HG02678 (cell line): ENCODE results near the gene TRIP10.
"Not testable (repeated sequence)": the region's sequence is repeated elsewhere in the genome, so short reads cannot be mapped to it uniquely, and the experiment has no call there.

Experiments used
- ATAC-seq: cut with Tn5 transposase; IDR thresholded peaks from one replicate; pipeline ENCODE4 v1.9.1; 2021; ENCODE audit warnings: mild to moderate bottlenecking, moderate library complexity; ENCODE audit not compliant: unreplicated experiment

Gene TRIP10

DNA sequence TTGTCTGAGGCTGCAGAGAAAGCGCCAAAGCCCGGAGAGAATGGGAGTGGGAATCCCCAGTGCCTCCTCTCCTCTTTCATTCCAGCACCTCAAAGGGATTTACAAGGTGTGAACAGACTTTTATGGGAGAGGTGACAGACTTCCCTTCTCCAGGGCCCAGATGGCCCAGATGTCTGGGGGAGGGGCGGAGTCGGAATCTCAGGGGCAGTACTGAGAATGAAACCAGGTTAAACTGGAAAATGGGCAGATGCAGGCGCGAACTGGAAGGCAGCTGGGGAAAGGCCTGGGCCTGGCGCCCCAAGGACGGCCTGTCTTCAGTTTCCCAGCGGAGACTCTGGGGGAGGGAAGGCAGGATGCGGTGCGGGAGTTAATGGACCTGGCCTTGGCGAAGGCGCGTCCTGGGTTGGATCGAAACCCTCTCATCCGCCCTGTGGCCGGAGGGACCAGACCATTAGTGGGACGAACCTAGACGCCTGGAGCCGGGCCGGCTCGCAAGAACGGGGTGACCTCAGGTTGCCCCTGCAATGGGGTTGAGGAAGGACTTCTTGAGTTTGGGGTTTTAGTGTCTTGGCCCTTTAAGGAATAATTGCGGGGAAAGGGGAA lies 592 bp upstream of the TRIP10 start:
- no peak for ATAC-seq

DNA sequence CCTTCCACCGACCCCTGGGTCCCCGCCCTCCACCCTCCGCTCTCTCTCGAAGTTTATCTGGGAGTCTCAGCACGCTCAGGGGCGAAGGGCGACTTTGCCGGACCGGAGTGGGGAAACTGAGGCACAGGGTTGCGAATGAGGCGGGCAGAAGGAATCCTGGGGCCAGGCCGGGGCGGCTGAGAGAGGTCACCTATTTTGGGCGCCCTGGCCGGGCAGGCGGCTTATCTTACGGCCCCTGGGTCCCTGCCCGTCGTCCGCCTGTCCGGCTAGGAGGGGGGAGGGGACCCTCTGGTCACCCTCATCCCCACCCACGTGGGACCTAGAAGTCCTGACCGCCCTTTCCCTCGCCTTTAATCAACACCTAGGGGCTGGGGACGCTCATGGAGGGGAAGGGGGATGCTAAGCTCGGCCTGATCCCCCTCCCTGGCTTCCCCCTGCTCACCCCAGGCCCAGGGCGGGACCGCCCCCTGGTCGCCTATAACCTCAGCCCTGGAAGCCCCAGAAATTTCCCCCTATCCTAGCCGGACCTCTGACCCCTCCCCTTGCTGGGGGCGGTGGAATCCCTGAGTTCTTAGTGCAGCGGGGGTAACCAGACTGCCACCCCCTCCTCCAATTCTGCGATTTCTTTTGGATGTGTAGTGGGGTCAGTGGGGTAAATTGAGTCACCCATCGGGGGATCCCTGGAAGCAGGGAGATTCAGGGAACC lies 556 bp downstream of the TRIP10 start:
- ATAC-seq = no peak

DNA sequence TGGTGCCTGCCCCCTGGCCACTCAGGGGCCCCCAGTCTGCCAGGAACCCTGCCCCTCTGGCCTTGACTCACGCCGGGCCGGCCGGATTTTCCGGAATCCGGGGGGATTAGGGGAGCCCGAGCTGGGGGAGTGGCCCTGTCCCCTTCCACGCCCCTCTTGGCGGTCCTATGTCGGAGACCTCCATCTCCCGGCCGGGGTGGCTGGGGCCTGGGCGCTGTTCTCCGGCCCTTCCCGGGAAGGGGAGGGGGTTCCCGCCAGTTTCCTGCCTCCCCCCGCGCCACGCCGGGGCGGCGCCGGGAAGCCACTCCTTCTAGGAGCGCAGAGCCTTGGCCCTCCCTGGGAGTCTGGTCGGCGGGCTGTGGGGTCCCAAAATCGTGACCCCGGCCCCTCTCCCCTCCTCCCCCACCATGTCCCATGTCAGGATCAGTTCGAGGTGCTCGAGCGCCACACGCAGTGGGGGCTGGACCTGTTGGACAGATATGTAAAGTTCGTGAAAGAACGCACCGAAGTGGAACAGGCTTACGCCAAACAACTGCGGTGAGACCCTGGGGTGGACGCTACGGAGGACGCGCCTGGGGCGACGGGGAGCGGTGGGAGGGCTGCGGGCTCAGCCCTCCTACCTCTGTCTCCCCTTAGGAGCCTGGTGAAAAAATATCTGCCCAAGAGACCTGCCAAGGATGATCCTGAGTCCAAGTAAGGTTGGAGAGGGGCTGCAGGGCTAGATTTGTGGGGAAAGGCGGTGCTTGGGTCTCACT lies 1.3 kb downstream of the TRIP10 start:
- no peak for ATAC-seq

DNA sequence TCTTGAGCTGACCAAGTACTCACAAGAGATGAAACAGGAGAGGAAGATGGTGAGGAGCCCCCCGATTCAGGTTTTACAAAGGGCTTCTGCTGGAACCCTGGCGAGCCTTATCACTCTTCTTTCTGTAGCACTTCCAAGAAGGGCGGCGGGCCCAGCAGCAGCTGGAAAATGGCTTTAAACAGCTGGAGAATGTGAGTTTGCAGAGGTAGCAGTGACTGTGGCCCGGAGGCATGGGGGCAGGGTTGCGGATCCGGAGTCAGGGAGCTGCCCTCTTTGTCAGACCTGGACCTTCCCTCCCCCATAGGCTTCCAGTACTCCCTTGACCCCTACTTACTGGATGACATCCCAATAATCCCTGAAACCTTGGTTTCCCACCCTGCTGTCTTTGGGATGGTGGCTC lies 3.6 kb downstream of the TRIP10 start:
- ATAC-seq = no peak

DNA sequence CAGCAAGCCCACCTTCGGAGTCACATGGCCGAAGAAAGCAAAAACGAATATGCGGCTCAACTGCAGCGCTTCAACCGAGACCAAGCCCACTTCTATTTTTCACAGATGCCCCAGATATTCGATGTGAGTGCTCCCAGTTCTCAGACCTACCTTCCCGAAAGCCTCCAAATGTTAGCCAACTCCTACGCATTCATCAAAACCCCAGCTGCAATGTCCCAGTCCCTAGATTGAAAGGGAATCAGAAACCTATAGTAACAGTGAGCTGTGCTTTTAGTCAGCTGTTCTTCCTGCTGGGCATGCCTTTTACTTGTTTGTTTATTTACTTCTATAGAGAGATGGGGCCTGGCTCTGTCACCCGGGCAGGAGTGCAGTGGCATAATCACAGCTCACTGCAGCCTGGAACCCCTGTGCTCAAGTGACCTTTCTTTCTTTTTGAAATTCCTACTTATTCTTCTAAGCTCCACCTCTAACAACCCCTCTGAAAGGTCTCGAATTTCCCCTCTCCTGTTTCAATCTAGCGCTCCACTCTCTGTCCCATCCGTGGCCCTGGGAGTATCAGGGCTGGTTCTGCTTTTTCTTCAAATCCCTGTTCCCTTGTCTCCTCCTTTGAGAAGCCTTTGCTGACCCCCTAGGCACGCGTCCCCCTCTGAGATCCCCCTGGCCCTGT lies 4.4 kb downstream of the TRIP10 start:
- ATAC-seq = no peak

DNA sequence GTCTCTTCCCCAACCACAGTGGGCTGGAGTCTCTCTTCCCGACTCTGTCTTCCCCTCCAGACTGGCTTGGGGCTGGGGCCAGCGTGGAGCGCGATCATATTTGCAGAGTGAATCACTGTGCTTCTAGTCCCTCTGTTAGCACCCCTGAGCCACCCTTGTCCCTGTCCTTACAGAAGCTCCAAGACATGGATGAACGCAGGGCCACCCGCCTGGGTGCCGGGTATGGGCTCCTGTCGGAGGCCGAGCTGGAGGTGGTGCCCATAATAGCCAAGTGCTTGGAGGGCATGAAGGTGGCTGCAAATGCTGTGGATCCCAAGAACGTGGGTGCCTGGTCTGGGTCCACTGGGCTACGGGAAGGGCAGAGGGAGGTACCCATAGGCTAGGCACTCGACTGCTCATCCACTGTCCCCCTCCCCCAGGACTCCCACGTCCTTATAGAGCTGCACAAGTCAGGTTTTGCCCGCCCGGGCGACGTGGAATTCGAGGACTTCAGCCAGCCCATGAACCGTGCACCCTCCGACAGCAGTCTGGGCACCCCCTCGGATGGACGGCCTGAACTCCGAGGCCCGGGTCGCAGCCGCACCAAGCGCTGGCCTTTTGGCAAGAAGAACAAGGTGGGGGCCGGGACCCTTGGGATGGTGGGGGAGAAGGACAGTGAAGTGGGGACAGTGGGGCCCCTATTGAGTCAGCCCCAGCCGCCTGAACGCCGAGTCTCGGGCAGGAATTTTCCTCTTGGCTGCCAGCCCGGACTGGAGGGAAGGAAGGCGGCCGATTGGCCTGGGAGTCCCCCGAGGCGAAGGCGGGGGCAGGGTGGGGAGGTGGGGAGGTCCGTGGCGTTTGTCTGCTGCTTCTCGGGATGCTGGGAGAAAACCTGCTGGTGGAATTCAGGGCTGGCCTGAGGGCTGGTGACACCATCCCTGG lies 5.2 kb downstream of the TRIP10 start:
- no peak for ATAC-seq

DNA sequence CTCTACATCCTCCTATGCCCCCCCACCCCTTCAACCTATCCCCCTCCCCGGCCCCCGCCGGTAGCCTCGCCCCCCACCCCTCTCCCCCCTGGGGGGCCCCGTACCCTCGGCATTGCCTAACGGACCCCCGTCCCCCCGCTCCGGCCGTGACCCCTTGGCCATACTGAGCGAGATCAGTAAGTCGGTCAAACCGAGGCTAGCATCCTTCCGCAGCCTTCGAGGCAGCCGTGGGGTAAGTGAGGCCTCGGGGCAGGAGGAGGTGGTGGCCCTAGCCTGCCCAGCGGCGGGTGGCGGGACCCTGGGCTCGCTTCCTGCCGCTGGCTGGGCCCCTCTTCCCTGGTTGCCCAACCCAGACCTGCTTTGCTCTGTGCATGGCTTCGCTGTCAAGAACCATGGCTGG lies 6.5 kb downstream of the TRIP10 start:
- no peak for ATAC-seq

DNA sequence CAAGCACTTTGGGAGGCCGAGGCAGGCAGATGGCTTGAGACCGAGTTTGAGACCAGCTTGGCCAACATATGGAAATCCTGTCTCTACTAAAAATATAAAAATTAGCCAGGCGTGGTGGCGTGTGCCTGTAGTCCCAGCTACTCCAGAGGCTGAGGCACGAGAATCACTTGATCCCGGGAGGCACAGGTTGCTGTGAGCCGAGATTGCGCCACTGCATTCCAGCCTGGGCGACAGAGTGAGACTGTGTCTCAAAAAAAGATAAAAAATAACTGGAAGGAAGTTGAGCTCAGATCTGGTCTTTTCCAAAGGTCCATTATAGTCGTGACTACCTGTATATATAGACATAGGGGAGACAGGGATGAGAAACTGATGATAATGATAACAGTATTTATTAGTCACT lies 9.1 kb downstream of the TRIP10 start:
- not testable (repeated sequence) for ATAC-seq

DNA sequence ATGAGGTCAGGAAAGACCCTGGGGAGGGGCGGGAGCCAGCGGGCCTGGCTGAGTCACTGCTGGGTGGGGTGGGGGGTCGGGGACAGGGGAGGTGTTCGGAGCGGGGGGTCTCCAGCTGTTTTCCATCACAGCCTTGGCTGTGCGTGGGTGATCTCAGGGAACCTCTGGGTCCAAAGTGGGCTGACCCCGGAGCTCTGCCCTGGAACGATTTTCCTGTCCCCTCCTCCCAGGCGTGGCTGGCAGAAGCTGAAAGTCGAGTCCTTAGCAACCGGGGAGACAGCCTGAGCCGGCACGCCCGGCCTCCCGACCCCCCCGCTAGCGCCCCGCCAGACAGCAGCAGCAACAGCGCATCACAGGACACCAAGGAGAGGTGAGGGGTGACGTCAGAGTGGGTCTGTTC lies 10.6 kb downstream of the TRIP10 start:
- ATAC-seq = no peak

DNA sequence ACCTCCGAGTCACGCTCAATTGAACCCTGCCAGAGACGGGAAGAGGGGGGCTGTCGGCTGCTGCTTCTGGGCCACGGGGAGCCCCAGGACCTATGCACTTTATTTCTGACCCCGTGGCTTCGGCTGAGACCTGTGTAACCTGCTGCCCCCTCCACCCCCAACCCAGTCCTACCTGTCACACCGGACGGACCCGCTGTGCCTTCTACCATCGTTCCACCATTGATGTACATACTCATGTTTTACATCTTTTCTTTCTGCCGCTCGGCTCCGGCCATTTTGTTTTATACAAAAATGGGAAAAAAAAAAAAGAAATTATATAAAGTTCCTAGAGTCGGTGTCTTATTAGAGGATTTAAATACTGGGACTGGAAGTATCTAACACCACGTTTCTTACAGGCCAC lies 11.7 kb downstream of the TRIP10 start:
- ATAC-seq = no peak

DNA sequence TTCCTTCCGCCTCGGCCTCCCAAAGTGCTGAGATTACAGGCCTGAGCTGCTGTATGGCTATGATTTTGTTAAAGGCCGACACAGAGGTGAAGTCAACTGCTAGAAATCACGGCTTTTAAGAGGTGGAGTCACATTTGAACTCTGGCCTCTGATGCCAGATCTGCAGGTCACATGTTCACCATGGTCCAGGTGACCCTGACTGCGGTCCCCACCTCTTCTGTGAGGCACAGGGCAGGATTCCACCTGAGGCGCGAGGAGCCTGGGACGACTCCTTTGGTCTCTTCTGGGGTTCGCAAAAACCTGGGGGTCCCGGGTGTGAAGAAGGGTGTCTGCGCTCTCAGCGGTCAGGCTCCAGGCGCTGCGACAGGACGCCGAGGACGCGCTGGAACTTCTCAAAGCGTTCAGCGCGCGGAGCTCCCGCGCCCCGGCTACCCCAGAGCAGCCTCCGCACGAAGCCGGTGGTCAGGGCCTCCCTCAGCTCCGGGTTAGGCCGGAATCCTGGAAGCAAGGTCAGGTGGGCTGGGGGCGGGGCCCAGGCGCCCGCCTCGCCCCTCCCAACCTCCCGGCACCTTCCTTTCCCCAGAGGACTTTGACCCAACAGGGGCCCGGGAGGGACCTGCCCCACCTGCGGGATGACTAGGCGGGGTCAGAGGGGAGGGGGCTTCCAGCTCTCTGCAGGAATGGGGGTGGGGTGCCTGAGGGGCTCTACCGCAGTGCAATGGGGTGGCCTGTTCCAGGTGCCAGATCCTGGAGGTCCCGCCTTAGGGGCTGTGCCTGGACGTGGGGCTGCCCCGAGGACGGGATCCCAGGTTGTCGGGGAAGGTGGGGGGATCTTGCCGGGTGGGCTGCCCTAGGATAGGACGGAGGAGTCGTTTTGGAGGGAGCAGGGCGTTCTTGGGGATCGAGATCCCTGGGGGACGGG lies 13.0 kb downstream of the TRIP10 start:
- no peak for ATAC-seq

DNA sequence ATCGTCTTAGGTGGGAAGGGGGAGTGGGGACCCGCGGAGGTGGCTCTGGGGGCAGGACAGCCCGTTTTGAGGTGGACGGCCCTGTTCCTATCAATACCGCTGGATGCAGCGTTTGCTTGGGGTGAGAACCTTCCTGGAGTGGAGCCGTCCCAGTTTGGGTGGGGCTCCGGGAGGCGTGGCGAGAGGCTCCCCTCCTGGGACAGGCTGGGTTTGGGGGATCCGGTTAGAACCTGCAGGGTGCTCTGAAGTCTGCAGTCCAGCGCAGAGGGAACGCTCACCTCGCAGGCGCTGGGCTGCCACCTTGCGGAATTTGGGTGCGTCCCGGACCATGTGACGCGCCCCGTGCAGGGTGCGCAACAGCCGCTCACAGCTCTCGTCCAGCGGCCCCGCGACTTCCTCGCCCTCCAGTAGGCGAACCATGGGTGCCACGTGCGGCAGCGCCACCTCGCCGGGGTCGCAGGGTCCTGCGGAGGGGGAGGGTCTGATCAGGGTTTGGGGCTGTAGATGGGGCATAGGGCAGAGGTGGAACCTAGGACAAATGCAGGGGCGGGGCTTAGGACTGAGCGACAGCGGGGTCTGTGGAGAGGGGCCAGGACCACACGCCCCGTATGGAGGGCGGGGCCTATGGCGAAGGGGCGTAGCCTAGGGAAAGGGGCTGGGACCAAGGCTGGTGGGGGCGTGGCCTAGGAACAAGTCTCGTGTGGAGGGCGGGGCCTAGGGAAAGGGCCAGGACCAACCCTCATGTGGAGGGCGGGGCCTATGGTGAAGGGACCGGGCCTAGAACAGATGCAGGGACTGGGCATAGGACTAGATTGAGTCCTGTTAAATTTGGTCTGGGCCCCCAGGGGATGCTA lies 13.9 kb downstream of the TRIP10 start:
- ATAC-seq = peak; percentile 81

DNA sequence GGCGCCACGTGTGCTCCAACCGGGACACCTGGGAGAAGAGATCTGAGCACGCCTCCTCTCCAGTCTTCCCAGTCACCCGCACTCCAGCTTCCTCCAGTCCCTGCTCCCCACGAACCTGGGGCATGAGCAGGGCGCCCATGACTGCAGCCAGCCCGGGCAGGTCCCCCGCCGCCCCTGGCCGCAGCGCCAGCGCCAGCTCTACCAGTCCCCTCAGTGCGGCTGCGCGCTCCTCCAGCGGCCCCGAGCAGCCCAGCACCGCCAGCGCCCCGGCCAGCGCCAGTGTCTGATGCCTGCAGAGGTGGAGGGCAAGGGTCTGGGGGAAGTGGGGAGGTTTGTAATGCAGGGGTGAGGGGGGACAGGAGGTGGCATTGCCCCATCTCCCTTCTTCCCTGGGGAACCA lies 14.7 kb downstream of the TRIP10 start:
- no peak for ATAC-seq

DNA sequence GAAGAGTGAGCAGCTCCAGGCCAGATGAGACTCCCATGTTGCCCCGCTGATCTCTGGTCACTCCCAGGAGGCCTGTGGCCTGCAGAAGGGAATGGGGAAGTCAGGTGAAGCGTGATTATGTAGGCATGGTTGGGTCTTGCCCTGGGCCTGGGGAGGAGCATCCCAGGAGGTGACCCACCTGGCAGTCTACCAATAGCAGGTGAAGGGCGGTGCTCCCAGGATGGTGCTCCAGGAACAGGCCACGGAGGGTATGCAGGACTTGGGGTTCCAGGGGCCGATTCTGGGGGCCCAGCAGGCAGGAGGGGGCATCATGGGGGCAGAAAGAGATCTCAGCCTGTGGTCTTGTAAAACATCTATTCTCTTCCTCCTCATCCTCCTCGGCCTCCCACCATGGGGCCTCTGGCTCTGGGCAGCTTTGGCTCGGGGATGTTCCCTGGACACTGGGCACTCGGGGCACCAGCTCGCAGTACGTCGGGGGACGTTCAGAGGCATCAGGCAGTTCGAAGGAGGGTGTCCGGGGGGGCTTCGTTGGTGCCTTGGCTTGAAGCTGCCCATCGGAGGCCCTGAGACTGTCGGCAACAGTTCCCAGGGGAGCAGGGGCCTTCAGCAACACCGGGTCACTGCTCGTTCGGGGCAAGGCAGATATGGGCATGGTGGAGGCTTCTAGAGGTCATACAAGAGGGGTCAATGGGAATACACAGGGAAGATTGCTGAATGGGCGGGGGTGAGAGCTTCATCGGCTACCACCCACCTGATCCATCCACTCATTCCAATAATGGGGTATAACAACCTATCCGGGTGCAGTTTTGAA lies 15.4 kb downstream of the TRIP10 start:
- no peak for ATAC-seq

DNA sequence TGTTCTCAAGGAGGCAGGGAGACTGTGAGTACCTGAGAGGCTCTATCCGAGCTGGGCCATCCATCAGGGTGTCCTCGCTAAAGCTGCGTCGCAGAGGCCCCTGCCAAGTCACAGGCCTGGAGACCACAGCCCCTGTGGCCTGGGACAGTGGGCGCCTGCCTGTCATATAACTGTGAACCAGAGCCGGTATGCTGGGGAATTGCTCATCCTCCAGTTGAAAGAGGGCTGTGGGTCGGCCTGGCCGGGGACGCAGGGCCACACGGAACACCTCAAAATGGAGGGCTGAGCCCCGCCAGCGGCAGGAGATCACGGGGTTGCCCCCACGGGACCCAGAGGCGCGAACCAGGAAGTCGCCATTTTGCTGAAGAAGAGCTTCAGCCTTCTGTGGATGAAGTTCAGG lies 21.1 kb downstream of the TRIP10 start:
- ATAC-seq = no peak

DNA sequence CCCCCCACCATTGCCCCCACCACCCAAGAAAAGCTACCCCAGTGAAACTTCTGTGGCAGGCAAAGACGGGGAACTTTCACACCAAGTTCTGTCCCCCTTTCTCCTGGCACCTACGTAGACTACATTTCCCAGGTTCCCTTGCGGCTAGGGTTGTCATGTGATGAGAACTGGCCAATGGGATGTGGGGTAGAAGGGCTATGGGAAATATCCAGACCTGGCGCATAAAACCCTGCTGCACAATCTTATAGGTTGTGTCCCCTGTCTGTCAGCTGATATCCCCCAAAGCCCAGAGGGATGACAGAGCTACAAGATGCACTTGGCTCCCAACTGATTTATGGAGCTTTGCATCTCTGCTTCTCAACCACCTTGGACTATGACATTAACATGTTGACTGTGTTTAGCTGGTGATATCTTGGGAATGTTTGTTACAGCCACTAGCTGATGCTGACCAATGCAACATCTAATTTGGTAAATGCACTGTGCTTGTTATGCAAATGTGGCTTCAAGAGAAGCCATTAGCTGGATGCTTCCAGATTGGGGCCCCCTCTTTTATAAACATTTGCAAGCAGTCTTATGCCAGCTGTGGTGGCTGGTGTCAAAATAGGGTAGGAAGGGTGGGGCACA lies 21.7 kb downstream of the TRIP10 start:
- no peak for ATAC-seq

DNA sequence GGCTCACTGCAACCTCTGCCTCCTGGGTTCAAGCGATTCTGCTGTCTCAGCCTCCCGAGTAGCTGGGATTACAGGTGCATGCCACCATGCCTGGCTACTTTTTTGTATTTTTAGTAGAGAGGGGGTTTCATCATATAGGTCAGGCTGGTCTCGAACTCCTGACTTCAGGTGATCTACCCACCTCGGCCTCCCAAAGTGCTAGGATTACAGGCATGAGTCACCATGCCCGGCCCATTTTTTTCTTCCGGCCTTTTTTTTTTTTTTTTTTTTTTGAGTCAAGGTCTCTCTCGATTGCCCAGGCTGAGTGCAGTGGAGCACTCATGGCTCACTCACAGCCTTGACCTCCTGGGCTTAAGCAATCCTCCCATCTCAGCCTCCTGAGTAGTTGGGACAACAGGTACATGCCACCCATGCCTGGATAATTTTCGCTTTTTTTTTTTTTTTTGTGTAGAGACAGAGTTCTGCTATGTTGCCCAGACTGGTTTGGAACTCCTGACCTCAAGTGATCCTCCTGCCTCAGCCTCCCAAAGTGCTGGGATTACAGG lies 22.8 kb downstream of the TRIP10 start:
- not testable (repeated sequence) for ATAC-seq
